K562 (cell line): ENCODE data around the gene RMI1. TPM values are rescaled to one million over a fixed set of nuclear protein-coding genes. Genes with fewer than 3 reads are reported as not detected.
A peak's percentile ranks its signal among the peaks of the same experiment; 100 is the strongest.

Source experiments
- ESRRA ChIP-seq: fragments of 450-650 bp; IDR thresholded peaks from 2 replicates; pipeline ENCODE4 v1.6.1; 2014; ENCODE audit warnings: low read depth, mild to moderate bottlenecking, moderate library complexity, borderline replicate concordance
- FOXJ3 ChIP-seq: sonication (generic); formaldehyde crosslinking; IDR thresholded peaks from 2 replicates; pipeline ENCODE4 v1.4.0; 2020; ENCODE audit warnings: mild to moderate bottlenecking, missing genetic modification reagents
- KDM1A ChIP-seq, 2 experiments: fragments of 450-650 bp; IDR thresholded peaks; 2 replicates each; pipeline ENCODE4 v1.6.1; 2016; ENCODE audit warnings: mild to moderate bottlenecking in 2 of 2
- MAFG ChIP-seq: fragments of 450-650 bp; conservative IDR thresholded peaks from 2 replicates; pipeline ENCODE4 v1.6.1; 2016; ENCODE audit warnings: missing genetic modification characterization, missing compliant biosample characterization
- NFRKB ChIP-seq: fragments of 450-650 bp; IDR thresholded peaks from 2 replicates; pipeline ENCODE4 v1.6.1; 2016; ENCODE audit warnings: low read depth
- NR2C1 ChIP-seq, 2 experiments: fragments of 450-650 bp; IDR thresholded peaks; 2 replicates each; pipeline ENCODE4 v1.6.1; 2017; ENCODE audit warnings: mild to moderate bottlenecking in 2 of 2, antibody characterized with exemption in 1 of 2, inconsistent platforms in 1 of 2, missing compliant biosample characterization in 1 of 2, missing genetic modification characterization in 1 of 2
- PYGO2 ChIP-seq: fragments of 450-650 bp; IDR thresholded peaks from 2 replicates; pipeline ENCODE4 v1.6.1; 2016; ENCODE audit warnings: mild to moderate bottlenecking, missing genetic modification characterization, moderate library complexity, missing compliant biosample characterization
- RFX5 ChIP-seq: IDR thresholded peaks from 2 replicates; pipeline ENCODE4 v1.6.1; 2011; ENCODE audit warnings: low read depth, mild to moderate bottlenecking, improper control_type of control experiment, low read length
- SUPT5H ChIP-seq: fragments of 450-650 bp; IDR thresholded peaks from 2 replicates; pipeline ENCODE4 v1.6.1; 2016
- TCF3 ChIP-seq: sonication (generic); formaldehyde crosslinking; IDR thresholded peaks from 2 replicates; pipeline ENCODE4 v1.4.0; 2020; ENCODE audit warnings: mild to moderate bottlenecking, missing genetic modification reagents
- polyA plus RNA-seq, 8 experiments: library from polyadenylated mRNA; depleted of rRNA in 4 of 8; stranded (reverse) in 5 of 8; unstranded in 3 of 8; fragments of >200 nt; fragmentation: Nextera tagmentation in 2 of 8; fragmentation: Illumina TruSeq in 1 of 8; extraction: Ambion mirVana in 2 of 8; extraction: Trizol in 1 of 8; gene quantifications; 2 replicates each; pipeline versions ENCODE4 v1.2.1 to v1.2.3, GENCODE V29; 2011 to 2014; ENCODE audit warnings: inconsistent platforms in 1 of 8, missing spikeins in 1 of 8
- total RNA-seq, 7 experiments: library from RNA; depleted of rRNA in 6 of 7; stranded (reverse); fragments of >200 nt in 6 of 7; fragmentation: Illumina TruSeq in 2 of 7; extraction: Trizol in 2 of 7; gene quantifications; 2 replicates each; pipeline versions ENCODE4 v1.2.1 to v1.2.3, GENCODE V29; 2011 to 2021; ENCODE audit warnings: low replicate concordance in 1 of 7
- TF ChIP-seq, protein P1 (sequence below): sonication (generic); formaldehyde crosslinking; IDR thresholded peaks from 2 replicates; pipeline ENCODE4 v1.8.0; 2022; ENCODE audit warnings: missing genetic modification reagents, mild to moderate bottlenecking, moderate library complexity, borderline replicate concordance
- TF ChIP-seq, protein P2 (sequence below): fragments of 450-650 bp; IDR thresholded peaks from one replicate; pipeline ENCODE4 v1.6.1; 2018; ENCODE audit warnings: mild to moderate bottlenecking, moderate library complexity; ENCODE audit not compliant: partially characterized antibody
- TF ChIP-seq, protein P3 (sequence below), 2 experiments: fragments of 450-650 bp; IDR thresholded peaks; 2 replicates each; pipeline ENCODE4 v1.6.1; 2016; ENCODE audit warnings: mild to moderate bottlenecking in 2 of 2, borderline replicate concordance in 1 of 2, low read depth in 1 of 2, moderate library complexity in 1 of 2
- TF ChIP-seq, protein P4 (sequence below): fragments of 250-450 bp; sonication (Bioruptor Pico); IDR thresholded peaks from 2 replicates; pipeline ENCODE4 v1.8.0; 2022; ENCODE audit warnings: inconsistent platforms
- TF ChIP-seq, protein P5 (sequence below): sonication (generic); formaldehyde crosslinking; IDR thresholded peaks from 2 replicates; pipeline ENCODE4 v1.8.0; 2022; ENCODE audit warnings: mild to moderate bottlenecking, missing genetic modification reagents

RMI1 gene
- total and polyA plus RNA-seq, 9 of the 15 experiments (the other 6 are each of a cell fraction or from before 2014, with no cell fraction given), result 3.0 to 17.4 (median 10.6) TPM

DNA sequence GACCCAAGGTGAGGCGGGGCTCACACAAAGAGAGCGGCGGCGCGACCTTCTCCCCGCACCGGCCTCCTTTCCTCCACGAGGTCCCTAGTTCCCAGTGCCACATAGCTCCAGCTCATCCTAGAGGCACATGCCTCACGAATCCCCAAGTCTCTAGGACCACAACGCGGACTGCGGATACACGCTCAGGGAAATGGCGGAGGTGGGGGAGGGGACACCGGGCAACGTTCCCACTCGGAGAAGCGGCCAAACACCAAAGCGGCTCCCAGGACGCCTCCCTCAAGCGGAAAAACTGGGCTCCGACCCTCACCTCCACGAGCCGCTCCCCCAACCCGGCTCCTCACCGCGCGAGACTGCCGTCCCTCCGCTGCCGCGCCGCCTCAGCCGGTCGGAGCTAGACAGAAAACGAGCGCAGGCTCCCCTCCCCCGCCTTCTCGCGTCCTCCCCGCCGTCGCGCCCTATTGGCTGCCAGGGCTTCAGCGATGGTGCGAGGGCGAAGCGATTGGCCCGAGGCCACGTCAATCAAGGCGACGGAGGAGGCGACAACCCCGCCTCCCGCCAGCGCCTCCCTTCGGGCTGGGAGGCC lies 702 bp upstream of the RMI1 start, which contains the start of gene HNRNPK (continued):
- TF ChIP-seq, protein P1, sequence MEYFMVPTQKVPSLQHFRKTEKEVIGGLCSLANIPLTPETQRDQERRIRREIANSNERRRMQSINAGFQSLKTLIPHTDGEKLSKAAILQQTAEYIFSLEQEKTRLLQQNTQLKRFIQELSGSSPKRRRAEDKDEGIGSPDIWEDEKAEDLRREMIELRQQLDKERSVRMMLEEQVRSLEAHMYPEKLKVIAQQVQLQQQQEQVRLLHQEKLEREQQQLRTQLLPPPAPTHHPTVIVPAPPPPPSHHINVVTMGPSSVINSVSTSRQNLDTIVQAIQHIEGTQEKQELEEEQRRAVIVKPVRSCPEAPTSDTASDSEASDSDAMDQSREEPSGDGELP, result peak; percentile 56; the same call in 1 of the 2 replicates
- TF ChIP-seq, protein P2, sequence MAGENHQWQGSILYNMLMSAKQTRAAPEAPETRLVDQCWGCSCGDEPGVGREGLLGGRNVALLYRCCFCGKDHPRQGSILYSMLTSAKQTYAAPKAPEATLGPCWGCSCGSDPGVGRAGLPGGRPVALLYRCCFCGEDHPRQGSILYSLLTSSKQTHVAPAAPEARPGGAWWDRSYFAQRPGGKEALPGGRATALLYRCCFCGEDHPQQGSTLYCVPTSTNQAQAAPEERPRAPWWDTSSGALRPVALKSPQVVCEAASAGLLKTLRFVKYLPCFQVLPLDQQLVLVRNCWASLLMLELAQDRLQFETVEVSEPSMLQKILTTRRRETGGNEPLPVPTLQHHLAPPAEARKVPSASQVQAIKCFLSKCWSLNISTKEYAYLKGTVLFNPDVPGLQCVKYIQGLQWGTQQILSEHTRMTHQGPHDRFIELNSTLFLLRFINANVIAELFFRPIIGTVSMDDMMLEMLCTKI, result no peak
- no peak for TF ChIP-seq NR2C1 (IDR thresholded peaks at IDR 0.05)
- TF ChIP-seq NR2C1 (tag; IDR thresholded peaks at IDR 0.05), result no peak
- TF ChIP-seq, protein P3, sequence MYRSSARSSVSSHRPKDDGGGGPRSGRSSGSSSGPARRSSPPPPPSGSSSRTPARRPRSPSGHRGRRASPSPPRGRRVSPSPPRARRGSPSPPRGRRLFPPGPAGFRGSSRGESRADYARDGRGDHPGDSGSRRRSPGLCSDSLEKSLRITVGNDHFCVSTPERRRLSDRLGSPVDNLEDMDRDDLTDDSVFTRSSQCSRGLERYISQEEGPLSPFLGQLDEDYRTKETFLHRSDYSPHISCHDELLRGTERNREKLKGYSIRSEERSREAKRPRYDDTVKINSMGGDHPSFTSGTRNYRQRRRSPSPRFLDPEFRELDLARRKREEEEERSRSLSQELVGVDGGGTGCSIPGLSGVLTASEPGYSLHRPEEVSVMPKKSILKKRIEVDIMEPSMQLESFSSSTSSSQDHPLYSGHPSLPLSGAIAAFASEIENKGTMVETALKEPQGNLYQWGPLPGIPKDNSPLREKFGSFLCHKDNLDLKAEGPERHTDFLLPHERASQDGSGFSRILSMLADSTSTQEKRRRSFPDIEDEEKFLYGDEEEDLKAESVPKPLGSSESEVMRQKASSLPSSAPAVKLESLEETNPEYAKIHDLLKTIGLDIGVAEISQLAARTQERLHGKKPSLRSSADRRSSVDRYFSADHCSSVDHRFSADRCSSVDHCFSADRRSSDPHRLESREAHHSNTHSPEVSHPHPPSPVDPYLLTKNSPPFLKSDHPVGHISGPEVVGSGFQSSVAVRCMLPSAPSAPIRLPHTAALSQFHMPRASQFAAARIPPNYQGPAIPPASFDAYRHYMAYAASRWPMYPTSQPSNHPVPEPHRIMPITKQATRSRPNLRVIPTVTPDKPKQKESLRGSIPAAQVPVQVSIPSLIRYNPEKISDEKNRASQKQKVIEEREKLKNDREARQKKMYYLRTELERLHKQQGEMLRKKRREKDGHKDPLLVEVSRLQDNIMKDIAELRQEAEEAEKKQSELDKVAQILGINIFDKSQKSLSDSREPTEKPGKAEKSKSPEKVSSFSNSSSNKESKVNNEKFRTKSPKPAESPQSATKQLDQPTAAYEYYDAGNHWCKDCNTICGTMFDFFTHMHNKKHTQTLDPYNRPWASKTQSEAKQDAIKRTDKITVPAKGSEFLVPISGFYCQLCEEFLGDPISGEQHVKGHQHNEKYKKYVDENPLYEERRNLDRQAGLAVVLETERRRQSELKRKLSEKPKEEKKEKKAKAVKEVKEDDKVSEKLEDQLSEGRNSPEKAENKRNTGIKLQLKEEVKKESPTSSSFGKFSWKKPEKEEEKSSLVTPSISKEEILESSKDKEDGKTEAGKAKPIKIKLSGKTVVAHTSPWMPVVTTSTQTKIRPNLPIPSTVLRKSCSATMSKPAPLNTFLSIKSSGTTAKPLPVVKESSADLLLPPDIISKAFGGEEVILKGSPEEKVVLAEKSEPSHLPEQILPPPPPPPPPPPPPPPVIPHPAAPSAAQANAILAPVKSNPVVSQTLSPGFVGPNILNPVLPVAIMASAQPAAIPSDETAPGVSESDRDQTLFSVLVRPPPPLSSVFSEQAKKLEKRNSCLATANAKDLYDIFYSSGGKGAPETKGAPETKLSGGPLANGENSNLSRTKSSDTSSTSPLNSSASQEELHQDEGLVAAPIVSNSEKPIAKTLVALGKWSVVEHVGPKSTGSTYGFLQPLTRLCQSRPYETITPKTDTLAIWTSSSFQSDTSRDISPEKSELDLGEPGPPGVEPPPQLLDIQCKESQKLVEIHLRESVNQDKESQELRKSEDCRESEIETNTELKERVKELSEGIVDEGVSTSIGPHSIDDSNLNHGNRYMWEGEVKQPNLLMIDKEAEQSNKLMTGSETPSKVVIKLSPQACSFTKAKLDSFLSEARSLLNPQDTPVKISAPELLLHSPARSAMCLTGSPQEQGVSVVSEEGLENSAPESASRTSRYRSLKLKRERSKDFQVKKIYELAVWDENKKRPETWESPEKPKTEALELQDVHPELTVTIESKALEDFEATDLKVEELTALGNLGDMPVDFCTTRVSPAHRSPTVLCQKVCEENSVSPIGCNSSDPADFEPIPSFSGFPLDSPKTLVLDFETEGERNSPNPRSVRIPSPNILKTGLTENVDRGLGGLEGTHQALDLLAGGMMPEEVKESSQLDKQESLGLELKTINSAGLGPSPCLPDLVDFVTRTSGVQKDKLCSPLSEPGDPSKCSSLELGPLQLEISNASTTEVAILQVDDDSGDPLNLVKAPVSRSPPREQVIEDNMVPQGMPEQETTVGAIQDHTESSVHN (IDR thresholded peaks at IDR 0.05; ENCODE audit: borderline replicate concordance in 1 of 2, low read depth in 1 of 2), result no peak
- TF ChIP-seq FOXJ3, result no peak
- TF ChIP-seq PYGO2 (tag), result no peak
- TF ChIP-seq, protein P4, sequence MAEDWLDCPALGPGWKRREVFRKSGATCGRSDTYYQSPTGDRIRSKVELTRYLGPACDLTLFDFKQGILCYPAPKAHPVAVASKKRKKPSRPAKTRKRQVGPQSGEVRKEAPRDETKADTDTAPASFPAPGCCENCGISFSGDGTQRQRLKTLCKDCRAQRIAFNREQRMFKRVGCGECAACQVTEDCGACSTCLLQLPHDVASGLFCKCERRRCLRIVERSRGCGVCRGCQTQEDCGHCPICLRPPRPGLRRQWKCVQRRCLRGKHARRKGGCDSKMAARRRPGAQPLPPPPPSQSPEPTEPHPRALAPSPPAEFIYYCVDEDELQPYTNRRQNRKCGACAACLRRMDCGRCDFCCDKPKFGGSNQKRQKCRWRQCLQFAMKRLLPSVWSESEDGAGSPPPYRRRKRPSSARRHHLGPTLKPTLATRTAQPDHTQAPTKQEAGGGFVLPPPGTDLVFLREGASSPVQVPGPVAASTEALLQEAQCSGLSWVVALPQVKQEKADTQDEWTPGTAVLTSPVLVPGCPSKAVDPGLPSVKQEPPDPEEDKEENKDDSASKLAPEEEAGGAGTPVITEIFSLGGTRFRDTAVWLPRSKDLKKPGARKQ, result no peak
- TF ChIP-seq ESRRA, result no peak
- TF ChIP-seq NFRKB, result peak; percentile 92; the same call in 1 of the 2 replicates
- no peak for TF ChIP-seq MAFG (tag)
- TF ChIP-seq RFX5, result no peak
- peak; percentile 73 for TF ChIP-seq SUPT5H
- TF ChIP-seq, protein P5, sequence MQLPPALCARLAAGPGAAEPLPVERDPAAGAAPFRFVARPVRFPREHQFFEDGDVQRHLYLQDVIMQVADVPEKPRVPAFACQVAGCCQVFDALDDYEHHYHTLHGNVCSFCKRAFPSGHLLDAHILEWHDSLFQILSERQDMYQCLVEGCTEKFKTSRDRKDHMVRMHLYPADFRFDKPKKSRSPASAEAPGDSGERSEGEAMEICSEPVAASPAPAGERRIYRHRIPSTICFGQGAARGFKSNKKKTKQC (CRISPR knock-in tag), result no peak
- TF ChIP-seq KDM1A (IDR thresholded peaks at IDR 0.05), result no peak
- no peak for TF ChIP-seq TCF3 (CRISPR knock-in tag)
